ENCODE results near the gene UPB1.

- TF ChIP-seq POLR2AphosphoS5 (IDR thresholded peaks at IDR 0.05; ENCODE audit: borderline replicate concordance, low read depth, low read length) (no peak), EZH2 (IDR thresholded peaks at IDR 0.05) (no peak)
Observed at GRCh38 chr22:24451162-24451561, 44.0 kb upstream of the UPB1 start.

Data from SK-N-MC (cell line).